Stromal cell of bone marrow (primary cell): ENCODE measurements around the gene TRMT13.

Experiments used
- DNase-seq: peaks from one replicate; pipeline ENCODE4 v3.0.0-alpha.2; 2012; ENCODE audit warnings: low read depth

The TRMT13 gene, protein sequence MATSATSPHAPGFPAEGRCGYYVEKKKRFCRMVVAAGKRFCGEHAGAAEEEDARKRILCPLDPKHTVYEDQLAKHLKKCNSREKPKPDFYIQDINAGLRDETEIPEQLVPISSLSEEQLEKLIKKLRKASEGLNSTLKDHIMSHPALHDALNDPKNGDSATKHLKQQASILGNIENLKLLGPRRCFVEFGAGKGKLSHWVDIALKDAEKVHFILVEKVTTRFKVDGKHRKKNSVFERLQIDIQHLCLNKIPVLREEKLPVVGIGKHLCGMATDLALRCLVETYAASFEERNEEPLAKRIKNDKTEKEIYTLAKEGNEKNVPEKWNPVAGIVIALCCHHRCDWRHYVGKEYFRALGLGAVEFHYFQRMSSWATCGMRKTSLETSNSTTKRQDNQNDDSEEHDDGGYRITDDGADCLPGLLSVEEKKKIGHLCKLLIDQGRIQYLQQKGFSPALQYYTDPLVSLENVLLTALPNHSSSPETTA

DNA sequence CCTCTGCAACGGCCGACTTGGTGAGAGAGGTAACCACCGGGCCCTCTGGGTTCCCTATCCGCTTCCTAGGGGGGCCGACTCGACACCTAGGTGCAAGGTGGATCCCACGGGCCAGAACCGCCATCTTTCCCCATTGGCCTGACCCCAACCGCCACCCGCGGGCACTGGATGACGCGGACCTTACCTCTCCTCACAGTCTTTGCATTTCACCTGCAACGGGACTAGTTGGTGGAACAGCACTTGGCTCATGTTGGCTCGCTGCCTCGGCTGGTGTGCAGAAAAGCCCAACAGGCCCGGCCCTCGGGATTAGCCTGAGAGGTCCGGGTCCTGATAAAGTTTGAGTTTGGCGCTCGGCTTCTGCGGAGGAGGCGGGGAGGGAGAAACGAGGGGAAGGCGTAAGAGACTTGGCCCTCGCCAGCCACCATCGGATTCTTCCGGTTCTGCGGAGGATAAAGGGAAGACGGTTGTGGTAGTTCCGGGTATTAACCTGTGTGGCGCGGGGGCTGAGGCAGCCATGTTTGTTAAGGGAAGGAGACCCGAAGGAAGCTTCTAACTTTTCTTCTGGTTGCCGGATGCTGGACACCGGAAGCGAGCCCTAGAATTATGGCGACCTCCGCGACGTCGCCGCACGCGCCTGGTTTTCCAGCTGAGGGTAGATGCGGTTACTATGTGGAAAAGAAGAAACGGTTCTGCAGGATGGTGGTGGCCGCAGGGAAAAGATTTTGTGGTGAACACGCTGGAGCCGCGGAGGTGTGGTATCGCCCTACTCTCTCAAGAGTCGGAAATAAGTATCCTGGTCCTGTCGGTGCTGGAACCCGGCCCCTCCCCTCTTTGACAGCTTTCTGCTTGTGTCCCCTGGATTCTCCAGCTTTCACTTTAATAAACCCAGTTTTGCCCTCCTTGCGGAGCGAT lies at the start of gene TRMT13, which contains the start of gene SASS6:
TRMT13 (plus strand) TSS at position 598 of the 912 bp plus-strand sequence; CDS start at position 604, 6 bp downstream.
SASS6 (minus strand) TSS at position 365 of the 912 bp plus-strand sequence; CDS start at position 249, 116 bp downstream.
- DNase-seq: peak; percentile 98

DNA sequence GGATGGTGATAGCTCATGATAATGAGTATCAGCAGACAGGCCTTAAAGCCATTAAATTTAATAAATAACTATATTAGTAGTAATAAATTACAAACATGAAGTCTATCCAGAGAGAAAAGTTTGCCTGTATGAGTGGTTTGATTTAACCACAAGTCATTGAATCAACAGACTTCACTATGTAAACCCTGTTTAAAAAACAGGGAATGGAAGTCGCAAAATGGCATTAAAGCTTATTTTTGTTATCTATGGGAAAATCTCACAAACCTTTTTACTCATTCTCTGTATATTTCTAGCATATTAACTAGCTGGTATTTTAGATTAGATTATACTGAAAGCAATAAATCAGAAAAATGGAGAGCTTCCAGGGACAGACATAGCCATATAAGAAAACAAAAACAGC lies 45.6 kb upstream of the TRMT13 start:
- DNase-seq: no peak

DNA sequence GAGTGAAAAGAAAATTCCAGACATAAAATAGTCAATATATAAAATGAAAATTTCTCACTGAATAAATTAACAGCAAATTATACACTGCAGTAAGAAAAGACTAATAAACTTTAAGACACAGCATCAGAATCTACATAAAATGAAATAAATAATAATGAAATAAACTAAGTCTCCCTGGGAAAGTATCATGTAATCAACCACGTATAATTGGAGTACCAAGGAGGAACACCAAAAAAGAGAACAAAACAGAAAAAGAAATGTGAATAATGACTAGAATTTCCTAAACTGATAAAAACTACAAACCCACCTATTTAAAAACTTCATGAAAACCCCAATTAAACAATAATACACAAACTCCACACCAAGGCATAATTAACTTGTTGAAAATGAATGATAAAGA lies 43.9 kb upstream of the TRMT13 start:
- no peak for DNase-seq

DNA sequence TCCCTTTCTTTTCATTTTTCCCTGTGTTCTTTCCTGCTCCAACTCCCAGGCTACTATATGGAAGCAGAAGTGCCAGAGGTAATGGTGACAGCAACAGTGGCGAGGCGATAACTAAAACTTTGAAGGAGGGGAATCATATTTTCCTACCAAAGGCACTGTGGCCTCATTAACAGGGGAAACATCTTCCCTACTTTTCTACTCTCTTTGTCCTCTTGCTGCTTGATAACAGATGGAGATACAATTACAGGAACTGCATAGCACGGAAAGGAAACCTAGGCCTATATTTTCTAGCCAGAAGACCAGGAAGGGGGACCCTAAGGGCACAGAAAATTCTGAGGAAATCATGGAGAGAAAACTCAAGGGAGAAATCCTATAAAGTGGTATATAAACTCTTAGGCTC lies 42.5 kb upstream of the TRMT13 start:
- DNase-seq: no peak

DNA sequence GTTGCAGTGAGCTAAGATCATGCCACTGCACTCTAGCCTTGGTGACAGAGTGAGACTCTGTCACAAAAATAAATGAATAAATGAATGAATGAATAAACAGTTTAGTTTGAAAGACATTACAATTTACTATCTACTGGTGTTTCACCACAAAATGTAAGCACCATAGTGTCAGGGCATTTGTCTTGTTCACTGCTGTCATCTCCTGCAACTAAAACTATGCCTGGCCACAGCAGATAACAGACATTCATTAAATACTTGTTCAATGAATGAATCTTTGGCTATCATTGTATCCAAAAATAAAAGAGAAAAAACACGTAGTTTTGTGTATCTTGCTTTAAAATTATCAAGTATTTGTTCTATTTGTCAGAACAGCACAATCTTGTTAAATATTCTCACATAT lies 32.8 kb upstream of the TRMT13 start:
- no peak for DNase-seq

DNA sequence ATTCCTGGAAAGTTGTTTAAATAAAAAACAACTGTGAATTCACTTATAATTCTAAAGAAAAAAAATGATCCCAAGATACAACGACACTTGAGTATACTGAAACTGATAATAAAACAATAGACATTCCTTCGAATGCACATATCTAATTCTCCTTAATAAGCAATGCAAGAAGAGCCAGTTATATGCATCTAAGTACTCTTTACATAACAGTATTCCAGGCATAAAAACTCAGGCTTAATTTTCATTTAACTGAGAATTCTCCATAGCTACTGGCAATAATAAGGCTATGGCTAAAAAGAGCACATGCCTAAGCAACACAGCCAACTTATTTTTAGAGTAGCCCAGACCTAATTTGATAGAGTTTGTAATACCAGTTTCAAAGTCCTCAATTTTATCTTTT lies 31.4 kb upstream of the TRMT13 start:
- no peak for DNase-seq

DNA sequence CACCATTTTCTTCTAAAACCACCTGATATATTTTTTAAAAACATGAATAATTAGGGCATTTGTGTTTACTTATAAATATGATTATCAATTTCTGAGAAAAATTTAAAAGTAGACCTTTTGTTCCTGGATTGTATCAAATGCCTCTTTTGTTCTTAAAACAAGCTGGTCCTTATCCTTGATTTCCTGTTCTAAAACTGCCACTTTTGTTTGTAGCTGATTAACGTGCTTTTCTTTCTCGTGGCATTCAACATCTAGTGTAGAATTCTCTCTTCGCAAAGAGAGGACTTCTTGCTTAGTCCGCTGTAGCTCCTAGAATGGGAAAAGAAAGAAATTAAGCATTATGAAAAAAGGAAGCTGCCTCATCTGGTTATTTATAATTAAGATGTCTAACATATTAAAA lies 25.3 kb upstream of the TRMT13 start:
- no peak for DNase-seq

DNA sequence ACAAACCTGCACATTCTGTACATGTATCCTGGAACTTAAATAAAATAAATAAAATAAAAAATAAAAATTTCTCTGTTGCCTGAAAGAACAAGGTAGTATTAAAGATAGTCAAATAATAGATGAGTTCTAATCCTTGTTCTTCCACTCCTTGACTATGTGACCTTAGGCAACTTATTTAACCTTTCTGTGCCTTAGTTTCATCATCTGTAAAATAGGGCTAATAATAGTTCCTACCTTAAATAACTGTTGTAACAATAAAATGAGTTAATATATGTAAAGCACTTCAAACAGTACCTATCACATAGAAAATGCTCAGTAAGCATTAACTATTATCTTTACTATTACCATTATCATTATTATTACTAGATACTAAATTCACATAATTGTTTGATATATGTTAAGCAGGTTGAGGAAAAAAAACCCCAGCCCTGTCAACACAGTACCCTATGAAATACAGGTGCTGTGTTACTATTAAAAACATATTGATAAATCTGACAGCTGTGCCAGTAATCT lies 23.4 kb upstream of the TRMT13 start:
- DNase-seq: no peak

DNA sequence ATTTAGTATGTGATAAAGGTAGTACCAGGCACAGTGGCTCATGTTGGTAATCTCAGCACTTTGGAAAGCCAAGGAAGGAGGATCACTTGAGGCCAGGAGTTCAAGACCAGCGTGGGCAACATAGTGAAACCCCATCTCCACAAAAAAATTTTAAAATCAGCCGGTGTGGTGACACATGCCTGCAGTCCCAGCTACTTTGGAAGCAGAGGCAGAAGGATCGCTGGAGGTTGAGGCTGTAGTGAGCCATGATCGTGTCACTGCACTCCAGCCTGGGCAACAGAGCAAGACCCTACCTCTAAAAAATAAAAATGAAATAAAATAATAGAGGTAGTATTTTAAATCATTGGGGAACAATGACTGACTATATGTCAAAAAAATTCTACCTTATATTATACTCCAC lies 17.4 kb upstream of the TRMT13 start:
- no peak for DNase-seq

DNA sequence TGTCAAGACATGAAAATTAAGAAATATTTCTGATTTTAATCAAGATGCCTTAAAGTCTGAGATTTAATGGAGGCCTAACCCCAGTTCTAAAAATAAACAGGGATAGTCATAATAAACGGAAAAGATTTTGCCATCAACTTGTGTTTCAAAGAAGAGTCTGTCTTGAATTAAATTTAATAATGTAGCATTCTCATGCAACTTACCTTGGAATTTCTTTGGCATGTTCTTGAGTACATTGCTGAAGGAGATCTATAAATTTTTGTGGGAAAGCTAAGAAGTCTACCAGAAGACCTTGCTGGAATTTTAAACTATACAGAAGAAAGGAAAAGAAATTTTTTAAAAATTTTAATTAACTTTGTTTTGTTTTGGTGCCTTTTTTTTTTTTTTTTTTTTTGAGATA lies 10.8 kb upstream of the TRMT13 start:
- DNase-seq: no peak

DNA sequence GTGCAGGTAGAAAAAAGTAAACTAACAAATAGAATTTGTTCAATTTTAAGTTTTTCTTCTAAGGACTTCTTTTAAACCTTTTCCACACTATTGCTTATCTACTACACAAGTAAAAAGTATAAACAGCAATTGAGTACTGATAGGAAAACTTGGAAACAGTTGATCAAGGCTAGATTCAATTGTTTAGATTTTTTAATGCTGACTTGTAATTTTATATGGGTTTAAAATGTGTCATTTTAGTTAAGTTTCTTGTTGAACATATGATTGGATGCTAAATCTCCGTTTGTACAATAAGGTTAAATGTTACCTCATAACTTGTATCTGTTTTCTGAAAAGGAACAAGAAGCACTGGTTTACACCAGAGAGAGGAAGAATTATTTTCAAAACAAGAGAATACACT lies 5.7 kb upstream of the TRMT13 start:
- no peak for DNase-seq

DNA sequence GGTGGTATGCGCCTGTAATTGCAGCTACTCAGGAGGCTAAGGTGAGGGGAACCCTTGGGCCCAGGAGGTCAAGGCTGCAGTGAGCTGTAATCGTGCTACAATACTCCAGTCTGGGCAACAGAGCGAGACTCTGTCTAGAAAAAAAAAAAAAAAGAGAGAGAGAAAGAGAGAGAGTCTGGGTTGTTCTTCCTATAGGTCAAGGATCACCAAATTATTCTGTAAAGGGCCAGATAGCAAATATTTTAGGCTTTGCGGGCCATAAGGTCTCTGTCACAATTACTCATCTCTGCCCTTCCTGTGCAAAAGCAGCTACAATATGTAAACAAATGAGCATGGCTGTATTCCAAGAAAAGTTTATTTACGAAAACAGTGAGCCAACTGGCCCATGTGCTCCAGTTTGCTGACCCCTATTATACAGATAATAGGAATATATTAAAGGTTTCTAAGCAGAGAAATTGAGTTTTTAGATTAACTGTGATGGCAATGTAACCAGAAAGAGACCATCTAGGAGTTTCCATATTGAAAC lies 2.3 kb upstream of the TRMT13 start:
- DNase-seq: no peak

DNA sequence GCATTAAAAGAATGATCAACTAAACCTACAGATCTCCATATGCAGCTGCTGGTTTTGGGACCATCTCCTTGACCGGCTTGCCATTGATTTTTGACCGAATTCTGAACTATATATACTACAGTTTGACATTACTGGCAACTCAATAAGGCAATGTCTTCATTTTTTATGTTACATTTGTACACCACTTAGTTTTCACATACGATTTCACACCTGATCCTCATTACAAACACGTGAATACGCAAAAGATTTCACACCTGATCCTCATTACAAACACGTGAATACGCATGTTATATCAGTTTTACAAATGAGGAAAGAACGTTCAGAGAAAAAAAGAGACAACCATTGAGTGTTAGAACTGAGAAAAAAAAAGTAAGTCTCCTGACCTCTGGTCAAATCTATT lies 1.3 kb upstream of the TRMT13 start:
- no peak for DNase-seq

DNA sequence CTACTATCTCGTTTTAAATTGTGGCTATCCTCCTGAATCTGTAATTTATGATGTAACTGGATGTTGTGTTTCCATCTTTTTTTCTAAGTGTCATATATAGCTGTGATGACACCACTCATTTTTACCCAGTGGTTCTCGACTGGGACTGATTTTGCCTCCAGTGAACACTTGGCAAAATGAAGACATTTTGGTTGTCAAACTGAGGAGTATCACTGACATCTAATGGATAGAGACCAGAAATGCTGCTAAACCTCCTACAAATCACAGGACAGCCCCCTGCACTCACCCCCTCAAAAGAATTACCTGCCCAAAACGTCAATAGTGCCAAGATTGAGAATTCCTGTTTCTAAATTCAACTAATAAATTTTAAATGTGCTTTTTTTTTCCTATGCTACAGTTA lies 1.9 kb downstream of the TRMT13 start:
- no peak for DNase-seq

DNA sequence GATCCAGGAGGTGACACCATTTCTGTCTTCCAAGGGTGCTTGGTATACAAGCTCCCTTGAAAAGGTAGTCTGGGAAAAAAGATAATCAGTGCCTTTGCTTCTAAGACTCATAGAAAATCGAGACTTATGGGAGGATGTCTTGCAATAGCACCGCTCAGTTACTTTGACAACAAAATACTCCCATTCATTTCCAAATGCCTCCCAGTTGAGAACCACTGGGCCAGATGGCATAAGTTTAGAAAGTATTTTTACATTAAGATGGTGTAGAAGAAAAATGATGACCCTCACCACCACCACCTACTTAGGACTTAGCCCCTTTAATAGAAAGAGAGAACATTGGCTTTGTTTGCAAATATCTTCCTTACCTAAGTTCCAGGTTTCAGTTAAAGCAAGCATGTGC lies 4.6 kb downstream of the TRMT13 start:
- DNase-seq: no peak

DNA sequence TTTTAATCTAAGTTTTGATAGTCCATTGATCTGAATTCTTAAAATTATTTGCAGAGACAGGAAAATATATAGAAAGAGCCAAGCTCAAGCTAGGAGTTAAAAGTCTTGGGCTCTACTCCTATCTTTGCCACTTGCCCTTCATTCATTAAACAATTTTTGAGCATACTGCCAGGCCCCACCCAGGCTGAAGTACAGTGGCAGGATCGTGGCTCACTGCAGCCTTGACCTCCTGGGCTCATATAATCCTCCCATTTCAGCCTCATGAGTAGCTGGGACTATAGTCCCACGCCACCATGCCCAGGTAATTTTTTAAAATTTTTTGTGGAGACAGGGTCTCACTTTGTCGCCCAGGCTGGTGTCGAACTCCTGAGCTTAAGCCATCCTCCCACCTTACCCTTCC lies 8.2 kb downstream of the TRMT13 start:
- DNase-seq: no peak

DNA sequence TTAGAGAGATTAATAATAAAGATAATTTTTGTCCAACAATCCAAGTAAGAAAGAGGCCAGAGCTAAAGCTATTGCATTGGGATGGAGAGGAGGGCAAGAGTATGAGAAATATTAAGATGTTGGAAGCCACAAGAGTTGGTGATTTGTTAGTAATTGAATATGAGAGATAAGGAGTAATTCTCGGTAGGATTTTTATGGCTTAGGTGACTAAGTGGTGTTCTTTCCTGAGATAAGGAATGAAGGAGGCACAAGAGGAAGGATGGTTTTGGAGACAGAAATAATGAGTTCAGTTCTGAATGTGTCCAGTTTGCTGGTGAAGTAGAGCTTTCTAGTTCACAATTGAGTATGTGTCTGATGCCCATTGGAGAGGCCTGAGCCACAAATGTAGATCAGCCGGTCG lies 9.4 kb downstream of the TRMT13 start:
- DNase-seq: no peak

DNA sequence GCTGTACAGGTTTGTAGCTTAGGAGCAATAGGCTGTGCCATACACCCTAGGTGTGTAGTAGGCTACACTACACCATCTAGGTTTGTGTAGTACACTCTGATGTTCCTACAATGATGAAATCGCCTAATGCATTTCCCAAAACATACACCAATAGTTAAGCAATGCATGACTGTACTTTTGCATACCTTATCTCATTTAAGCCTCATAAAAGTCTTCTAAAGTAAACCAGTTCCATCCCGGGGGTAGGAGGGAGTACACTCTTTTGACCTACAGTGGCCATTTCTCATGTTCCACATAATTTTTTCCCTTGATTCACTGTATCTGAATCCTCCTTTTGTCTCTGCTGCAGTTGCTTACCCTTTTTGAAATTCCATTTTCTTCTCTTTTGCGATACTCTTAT lies 12.2 kb downstream of the TRMT13 start:
- no peak for DNase-seq

DNA sequence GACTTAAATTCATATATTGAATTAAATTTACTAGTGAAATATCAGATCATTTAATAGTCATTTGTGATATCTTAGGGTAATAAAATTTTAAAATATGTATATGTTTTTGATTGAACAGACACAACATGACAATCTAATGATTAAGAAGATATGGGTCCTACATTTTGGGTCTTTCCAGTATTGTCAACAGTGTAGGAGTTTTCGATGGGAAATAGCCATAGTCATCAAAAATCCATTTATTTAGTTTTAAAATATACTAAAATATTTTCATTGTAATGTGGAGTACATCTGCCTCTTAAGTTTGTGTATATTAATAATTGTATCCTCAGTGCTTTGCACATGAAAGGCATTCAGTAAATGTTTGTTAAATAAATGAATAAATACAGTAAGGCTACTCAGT lies 14.0 kb downstream of the TRMT13 start:
- DNase-seq: no peak

DNA sequence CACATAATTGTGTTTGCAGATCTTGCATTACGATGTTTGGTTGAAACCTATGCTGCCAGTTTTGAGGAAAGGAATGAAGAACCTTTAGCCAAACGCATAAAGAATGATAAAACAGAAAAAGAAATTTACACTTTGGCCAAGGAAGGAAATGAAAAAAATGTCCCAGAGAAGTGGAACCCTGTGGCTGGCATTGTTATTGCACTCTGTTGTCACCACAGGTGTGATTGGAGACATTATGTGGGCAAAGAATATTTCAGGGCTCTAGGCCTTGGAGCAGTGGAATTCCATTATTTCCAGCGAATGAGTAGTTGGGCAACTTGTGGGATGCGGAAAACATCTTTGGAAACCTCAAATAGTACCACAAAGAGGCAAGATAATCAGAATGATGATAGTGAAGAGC lies 14.9 kb downstream of the TRMT13 start:
- no peak for DNase-seq

DNA sequence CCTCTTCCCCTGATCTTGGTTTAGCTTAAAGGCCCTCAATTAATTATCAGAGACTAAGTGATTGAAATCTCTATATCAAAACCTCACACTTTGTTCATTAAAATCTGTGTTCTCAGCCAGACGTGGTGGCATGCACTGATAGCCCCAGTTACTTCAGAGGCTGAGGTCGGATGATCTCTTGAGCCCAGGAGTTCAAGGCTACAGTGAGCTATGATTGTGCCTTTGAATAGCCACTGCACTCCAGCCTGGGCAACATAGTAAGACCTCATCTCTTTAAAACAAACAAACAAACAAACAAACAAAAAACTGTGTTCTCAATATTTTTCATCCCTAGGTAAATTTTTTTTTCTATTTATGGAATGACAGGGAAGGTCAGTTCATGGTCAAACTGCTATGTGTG lies 18.7 kb downstream of the TRMT13 start:
- no peak for DNase-seq

DNA sequence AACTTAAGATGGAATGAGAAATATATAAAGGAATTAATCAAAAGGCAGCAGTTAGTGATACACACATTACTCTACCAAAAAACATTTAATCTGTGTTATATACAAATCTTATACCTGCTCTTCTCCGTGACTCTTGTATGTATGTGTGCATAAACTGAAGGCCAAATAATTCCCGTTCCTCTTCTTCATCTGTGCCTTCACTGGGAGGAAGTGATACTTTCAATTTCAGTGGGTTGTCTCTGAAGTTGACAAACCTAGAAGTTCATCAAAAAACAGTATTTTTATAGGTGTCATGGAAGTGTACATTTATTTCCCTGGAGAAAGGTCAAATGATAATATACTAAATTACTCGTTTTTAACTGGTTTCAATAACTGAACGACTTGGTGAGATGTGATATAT lies 19.3 kb downstream of the TRMT13 start:
- no peak for DNase-seq

DNA sequence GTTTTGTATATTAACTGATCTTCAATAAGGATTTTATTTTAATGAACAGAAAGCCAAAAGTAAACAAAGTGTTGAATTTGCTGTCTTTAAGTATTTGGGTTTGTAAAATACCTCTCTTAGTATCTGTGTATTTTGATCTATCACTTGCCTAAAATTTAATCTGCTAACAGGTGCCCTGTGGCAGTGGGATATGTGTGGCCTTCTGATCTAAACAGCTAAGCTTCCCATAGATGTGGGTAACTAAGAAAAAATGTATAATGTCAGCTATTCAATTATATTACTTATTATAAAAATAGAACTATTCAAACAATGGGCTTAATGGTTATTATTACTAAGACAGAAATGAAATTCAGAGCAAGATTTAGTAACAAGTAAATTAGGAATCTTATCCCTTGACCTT lies 29.9 kb downstream of the TRMT13 start:
- DNase-seq: no peak
